HepG2 (cell line): ENCODE measurements around the gene NAIF1. TPM values are rescaled to one million over a fixed set of nuclear protein-coding genes. Genes with fewer than 3 reads are reported as not detected.

Experiments
- ATF4 ChIP-seq, 2 experiments: fragments of 450-650 bp in 1 of 2; sonication (generic) in 1 of 2; formaldehyde crosslinking; IDR thresholded peaks; 2 replicates each; pipeline versions ENCODE4 v1.5.0 to v1.8.0; 2020 to 2022; ENCODE audit warnings: mild to moderate bottlenecking in 1 of 2, missing genetic modification reagents in 1 of 2
- BRD4 ChIP-seq: sonication (generic); formaldehyde crosslinking; IDR thresholded peaks from 2 replicates; pipeline ENCODE4 v1.4.0; 2020; ENCODE audit warnings: missing genetic modification reagents
- CBX5 ChIP-seq: sonication (generic); formaldehyde crosslinking; IDR thresholded peaks from 2 replicates; pipeline ENCODE4 v1.4.0; 2020; ENCODE audit warnings: missing genetic modification reagents, borderline replicate concordance
- ELF1 ChIP-seq: sonication (generic); formaldehyde crosslinking; IDR thresholded peaks from 2 replicates; pipeline ENCODE4 v1.4.0; 2020; ENCODE audit warnings: missing genetic modification reagents
- FOXO4 ChIP-seq: sonication (generic); formaldehyde crosslinking; conservative IDR thresholded peaks from 2 replicates; pipeline ENCODE4 v1.8.1; 2023; ENCODE audit warnings: missing genetic modification reagents
- HNF1B ChIP-seq: sonication (generic); formaldehyde crosslinking; IDR thresholded peaks from 2 replicates; pipeline ENCODE4 v1.5.1; 2020; ENCODE audit warnings: mild to moderate bottlenecking, moderate library complexity, missing genetic modification reagents
- HOXA9 ChIP-seq: sonication (generic); formaldehyde crosslinking; IDR thresholded peaks from 2 replicates; pipeline ENCODE4 v1.8.1; 2022; ENCODE audit warnings: missing genetic modification reagents, mild to moderate bottlenecking, moderate library complexity, borderline replicate concordance
- KLF15 ChIP-seq: sonication (generic); formaldehyde crosslinking; IDR thresholded peaks from 2 replicates; pipeline ENCODE4 v1.8.1; 2023; ENCODE audit warnings: borderline replicate concordance, mild to moderate bottlenecking, inconsistent platforms, missing genetic modification reagents, mixed read lengths
- MEF2D ChIP-seq: sonication (generic); formaldehyde crosslinking; IDR thresholded peaks from 2 replicates; pipeline ENCODE4 v1.5.1; 2020; ENCODE audit warnings: mild to moderate bottlenecking, missing genetic modification reagents
- NFE2 ChIP-seq: sonication (generic); formaldehyde crosslinking; IDR thresholded peaks from 2 replicates; pipeline ENCODE4 v1.4.0; 2020; ENCODE audit warnings: missing genetic modification reagents
- NRL ChIP-seq: sonication (generic); formaldehyde crosslinking; IDR thresholded peaks from 2 replicates; pipeline ENCODE4 v1.5.0; 2020; ENCODE audit warnings: missing genetic modification reagents, mild to moderate bottlenecking, moderate library complexity, borderline replicate concordance
- PCBP2 ChIP-seq: fragments of 200-400 bp; formaldehyde crosslinking; optimal IDR thresholded peaks from 2 replicates; pipeline ENCODE3; 2018; ENCODE audit warnings: low read length, low read depth; ENCODE audit not compliant: poor library complexity, severe bottlenecking
- RAD21 ChIP-seq: fragments of 450-650 bp; formaldehyde crosslinking; IDR thresholded peaks from 2 replicates; pipeline ENCODE4 v1.5.0; 2020; ENCODE audit warnings: mild to moderate bottlenecking
- RXRB ChIP-seq: IDR thresholded peaks from 2 replicates; pipeline ENCODE4 v1.6.1; 2016; ENCODE audit warnings: borderline replicate concordance, missing genetic modification reagents, missing compliant biosample characterization
- SNAI1 ChIP-seq: sonication (generic); formaldehyde crosslinking; IDR thresholded peaks from 2 replicates; pipeline ENCODE4 v1.5.0; 2020; ENCODE audit warnings: mild to moderate bottlenecking, missing genetic modification reagents, borderline replicate concordance
- ZBTB7A ChIP-seq: sonication (generic); formaldehyde crosslinking; IDR thresholded peaks from 2 replicates; pipeline ENCODE4 v1.8.0; 2022; ENCODE audit warnings: mild to moderate bottlenecking, missing genetic modification reagents
- ZNF260 ChIP-seq: sonication (generic); formaldehyde crosslinking; IDR thresholded peaks from 2 replicates; pipeline ENCODE4 v1.4.0; 2020; ENCODE audit warnings: missing genetic modification reagents, low read depth, mild to moderate bottlenecking, borderline replicate concordance
- ZNF383 ChIP-seq: sonication (generic); formaldehyde crosslinking; IDR thresholded peaks from 2 replicates; pipeline ENCODE4 v1.4.0; 2020; ENCODE audit warnings: missing genetic modification reagents, mild to moderate bottlenecking, borderline replicate concordance
- ZNF44 ChIP-seq: sonication (generic); formaldehyde crosslinking; IDR thresholded peaks from 2 replicates; pipeline ENCODE4 v1.5.1; 2020; ENCODE audit warnings: mild to moderate bottlenecking, missing genetic modification reagents
- ZNF691 ChIP-seq: sonication (generic); formaldehyde crosslinking; IDR thresholded peaks from 2 replicates; pipeline ENCODE4 v1.4.0; 2020; ENCODE audit warnings: missing genetic modification reagents, low read depth, mild to moderate bottlenecking, borderline replicate concordance
- ZNF790 ChIP-seq: sonication (generic); formaldehyde crosslinking; IDR thresholded peaks from 2 replicates; pipeline ENCODE4 v1.8.0; 2022; ENCODE audit warnings: missing genetic modification reagents, mild to moderate bottlenecking, borderline replicate concordance
- ZNF83 ChIP-seq: sonication (generic); formaldehyde crosslinking; IDR thresholded peaks from 2 replicates; pipeline ENCODE4 v1.4.0; 2020; ENCODE audit warnings: missing genetic modification reagents, mild to moderate bottlenecking, borderline replicate concordance
- polyA plus RNA-seq, 8 experiments: library from polyadenylated mRNA; depleted of rRNA in 3 of 8; stranded (reverse) in 7 of 8; unstranded in 1 of 8; fragments of >200 nt; fragmentation: Illumina TruSeq in 4 of 8; extraction: Trizol in 4 of 8; gene quantifications; 2 replicates each; pipeline versions ENCODE4 v1.2.1 to v1.2.3, GENCODE V29; 2011 to 2016; ENCODE audit warnings: low read depth in 4 of 8, missing spikeins in 1 of 8, mixed read lengths in 1 of 8; ENCODE audit not compliant: insufficient read depth in 1 of 8
- total RNA-seq, 5 experiments: library from RNA; depleted of rRNA; stranded (reverse); fragments of >200 nt; fragmentation: Illumina TruSeq; extraction: Trizol; gene quantifications; 2 replicates each; pipeline ENCODE4 v1.2.3, GENCODE V29; 2016; ENCODE audit warnings: low read depth in 1 of 5

NAIF1 gene
- total and polyA plus RNA-seq, 2 of the 13 experiments (the other 11 are each of a cell fraction or from before 2014, with no cell fraction given), result 6.0 to 6.9 TPM

- TF ChIP-seq ELF1 (peak; percentile 88), CBX5 (CRISPR knock-in tag) (peak; percentile 79), SNAI1 (peak; percentile 96), KLF15 (CRISPR knock-in tag) (no peak), ZBTB7A (CRISPR knock-in tag) (0 out of 2 replicates have a peak, but pooled peaks have one; percentile 49), ZNF44 (CRISPR knock-in tag) (no peak), HNF1B (peak; percentile 96), NRL (CRISPR knock-in tag) (no peak; the same call in 1 of the 2 replicates), ZNF790 (CRISPR knock-in tag) (no peak), MEF2D (peak; percentile 96), BRD4 (CRISPR knock-in tag) (peak; percentile 89), ZNF83 (CRISPR knock-in tag) (no peak), ATF4 (CRISPR knock-in tag; IDR thresholded peaks at IDR 0.05) (peak in 1 of 2 experiments; percentile 16; a peak in 1 of 4 replicates), ZNF260 (CRISPR knock-in tag) (no peak), HOXA9 (CRISPR knock-in tag) (no peak), NFE2 (CRISPR knock-in tag) (no peak), ZNF383 (peak; percentile 63; the same call in 1 of the 2 replicates), RAD21 (no peak; the same call in 1 of the 2 replicates), ZNF691 (peak; percentile 93; the same call in 1 of the 2 replicates), FOXO4 (no peak), RXRB (peak; percentile 100), PCBP2 (no peak)
Observed at GRCh38 chr9:128115187-128116103, 48.3 kb upstream of the NAIF1 start (continued).
